Neural progenitor cell (in vitro differentiated cells): ENCODE data around the gene SMPDL3B. TPM values are rescaled to one million over a fixed set of nuclear protein-coding genes. Genes with fewer than 3 reads are reported as not detected.

Experiments used
- DNase-seq: peaks from one replicate; pipeline ENCODE4 v3.0.0-alpha.2; 2016; ENCODE audit warnings: low spot score
- H2AFZ ChIP-seq: fragments of 200-600 bp; sonication (generic); replicated peaks from 2 replicates; pipeline ENCODE4 v1.6.1; 2016; ENCODE audit warnings: antibody characterized with exemption
- H3F3A ChIP-seq: fragments of 200-600 bp; sonication (generic); 2 replicates; pipeline ENCODE4 v1.6.1; 2016; ENCODE audit warnings: antibody characterized with exemption, low read depth
- H3K27ac ChIP-seq: fragments of 200-600 bp; sonication (generic); 2 replicates; pipeline ENCODE4 v1.5.1; 2016; ENCODE audit warnings: mild to moderate bottlenecking
- H3K27me3 ChIP-seq: fragments of 200-600 bp; sonication (generic); 2 replicates; pipeline ENCODE4 v1.6.1; 2016; ENCODE audit warnings: mild to moderate bottlenecking, moderate library complexity
- H3K36me3 ChIP-seq: fragments of 200-600 bp; sonication (generic); 2 replicates; pipeline ENCODE4 v1.5.1; 2016
- H3K4me1 ChIP-seq: fragments of 200-600 bp; sonication (generic); 2 replicates; pipeline ENCODE4 v1.6.1; 2016; ENCODE audit warnings: mixed run types
- H3K4me2 ChIP-seq: fragments of 200-600 bp; sonication (generic); 2 replicates; pipeline ENCODE4 v1.6.1; 2016
- H3K4me3 ChIP-seq: fragments of 200-600 bp; sonication (generic); 2 replicates; pipeline ENCODE4 v1.5.1; 2016
- H3K79me2 ChIP-seq: fragments of 200-600 bp; sonication (generic); 2 replicates; pipeline ENCODE4 v1.6.1; 2016; ENCODE audit warnings: low read depth
- H3K9ac ChIP-seq: fragments of 200-600 bp; sonication (generic); 2 replicates; pipeline ENCODE4 v1.6.1; 2016
- H3K9me3 ChIP-seq: fragments of 200-600 bp; sonication (generic); 2 replicates; pipeline ENCODE4 v1.5.1; 2016; ENCODE audit warnings: low read depth
- H4K20me1 ChIP-seq: fragments of 200-600 bp; sonication (generic); 2 replicates; pipeline ENCODE4 v1.6.1; 2016; ENCODE audit warnings: low read depth
- H3K27ac Mint-ChIP-seq: 3 replicates; pipeline ENCODE4 v1.8.0; 2021; ENCODE audit warnings: mixed read lengths
- H3K27me3 Mint-ChIP-seq: 2 replicates; pipeline ENCODE4 v1.8.0; 2022; ENCODE audit warnings: low read depth, mild to moderate bottlenecking, inconsistent platforms, moderate library complexity, mixed read lengths; ENCODE audit not compliant: insufficient read depth
- H3K36me3 Mint-ChIP-seq: 3 replicates; pipeline ENCODE4 v1.8.0; 2021; ENCODE audit warnings: mixed read lengths
- H3K4me1 Mint-ChIP-seq: 3 replicates; pipeline ENCODE4 v1.8.0; 2021; ENCODE audit warnings: mixed read lengths
- H3K4me3 Mint-ChIP-seq: 3 replicates; pipeline ENCODE4 v1.8.0; 2021; ENCODE audit warnings: mild to moderate bottlenecking, moderate library complexity, mixed read lengths
- H3K9me3 Mint-ChIP-seq: 3 replicates; pipeline ENCODE4 v1.8.0; 2020; ENCODE audit warnings: mixed read lengths
- EZH2 ChIP-seq: fragments of 200-600 bp; sonication (generic); IDR thresholded peaks from 2 replicates; pipeline ENCODE4 v1.6.1; 2017; ENCODE audit warnings: antibody characterized with exemption, mild to moderate bottlenecking, moderate library complexity
- EZH2phosphoT487 ChIP-seq: fragments of 200-600 bp; sonication (generic); IDR thresholded peaks from 2 replicates; pipeline ENCODE4 v1.6.1; 2017; ENCODE audit warnings: antibody characterized with exemption
- total RNA-seq: library from RNA; depleted of rRNA; stranded (reverse); fragments of >200 nt; gene quantifications from 2 replicates; pipeline ENCODE4 v1.2.3, GENCODE V29; 2015; ENCODE audit warnings: low replicate concordance
- TF ChIP-seq, protein P1 (sequence below): fragments of 200-600 bp; sonication (generic); IDR thresholded peaks from 2 replicates; pipeline ENCODE4 v1.5.1; 2017; ENCODE audit warnings: antibody characterized with exemption, mild to moderate bottlenecking

The SMPDL3B gene
- total RNA-seq, 1 donor from 2014 or later: 1.2 TPM

DNA sequence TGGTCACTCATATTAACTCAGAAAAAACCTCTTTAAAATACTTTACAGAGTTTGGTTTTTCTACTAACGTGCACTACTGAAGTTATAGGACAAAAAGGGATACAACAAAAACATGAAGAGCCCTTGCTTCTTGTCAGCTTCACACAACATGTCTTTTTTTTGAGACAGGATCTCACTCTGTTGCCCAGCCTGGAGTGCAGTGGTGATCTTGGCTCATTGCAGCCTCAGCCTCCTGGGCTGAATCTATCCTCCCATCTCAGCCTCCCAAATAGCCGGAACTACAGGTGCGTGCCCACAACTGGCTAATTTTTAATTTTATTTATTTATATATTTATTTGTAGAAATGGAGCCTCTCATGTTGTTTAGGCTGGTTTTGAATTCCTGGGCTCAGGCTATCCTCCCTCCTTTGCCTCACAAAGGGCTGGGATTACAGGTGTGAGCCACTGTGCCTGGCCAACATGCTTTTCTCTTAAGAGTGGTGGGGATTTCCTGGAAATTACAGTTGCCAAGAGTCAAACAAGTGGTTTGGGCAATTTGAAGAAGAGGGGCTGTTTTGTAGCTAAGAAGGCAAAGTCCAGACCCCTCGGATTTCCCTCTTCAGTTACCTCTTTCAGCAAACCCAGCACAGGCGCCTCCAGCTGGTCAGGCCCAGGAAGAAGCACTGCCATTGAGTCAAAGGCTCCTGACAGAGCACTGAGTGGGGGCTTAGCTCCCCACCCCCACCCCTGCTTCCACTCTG is 6.4 kb upstream of the SMPDL3B start:
- Histone ChIP-seq H3K27me3 (no peaks in the 10 kb centered on the region), H3K4me3 (no peak overlapping the region), H3K27ac (no peak overlapping the region), H4K20me1 (no peaks in the 10 kb centered on the region), H3F3A (no peaks in the 10 kb centered on the region), H3K9ac (no peak overlapping the region), H3K79me2 (no peaks in the 10 kb centered on the region), H3K36me3 (no peaks in the 10 kb centered on the region), H3K4me2 (no peak overlapping the region), H3K4me1 (no peaks in the 10 kb centered on the region), H3K9me3 (no peaks in the 10 kb centered on the region), H2AFZ (no peak overlapping the region)
- H3K27ac Mint-ChIP-seq: no peak overlapping the region
- H3K9me3 Mint-ChIP-seq: no peaks in the 10 kb centered on the region
- no peak for DNase-seq
- TF ChIP-seq, protein P1, sequence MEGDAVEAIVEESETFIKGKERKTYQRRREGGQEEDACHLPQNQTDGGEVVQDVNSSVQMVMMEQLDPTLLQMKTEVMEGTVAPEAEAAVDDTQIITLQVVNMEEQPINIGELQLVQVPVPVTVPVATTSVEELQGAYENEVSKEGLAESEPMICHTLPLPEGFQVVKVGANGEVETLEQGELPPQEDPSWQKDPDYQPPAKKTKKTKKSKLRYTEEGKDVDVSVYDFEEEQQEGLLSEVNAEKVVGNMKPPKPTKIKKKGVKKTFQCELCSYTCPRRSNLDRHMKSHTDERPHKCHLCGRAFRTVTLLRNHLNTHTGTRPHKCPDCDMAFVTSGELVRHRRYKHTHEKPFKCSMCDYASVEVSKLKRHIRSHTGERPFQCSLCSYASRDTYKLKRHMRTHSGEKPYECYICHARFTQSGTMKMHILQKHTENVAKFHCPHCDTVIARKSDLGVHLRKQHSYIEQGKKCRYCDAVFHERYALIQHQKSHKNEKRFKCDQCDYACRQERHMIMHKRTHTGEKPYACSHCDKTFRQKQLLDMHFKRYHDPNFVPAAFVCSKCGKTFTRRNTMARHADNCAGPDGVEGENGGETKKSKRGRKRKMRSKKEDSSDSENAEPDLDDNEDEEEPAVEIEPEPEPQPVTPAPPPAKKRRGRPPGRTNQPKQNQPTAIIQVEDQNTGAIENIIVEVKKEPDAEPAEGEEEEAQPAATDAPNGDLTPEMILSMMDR: no peak
- TF ChIP-seq EZH2: no peak
- TF ChIP-seq EZH2phosphoT487: no peak
- no peak overlapping the region for H3K4me3 Mint-ChIP-seq
- H3K4me1 Mint-ChIP-seq: no peaks in the 10 kb centered on the region
- no peaks in the 10 kb centered on the region for H3K36me3 Mint-ChIP-seq
- H3K27me3 Mint-ChIP-seq: peaks cover 4% of the 10 kb centered on the region

DNA sequence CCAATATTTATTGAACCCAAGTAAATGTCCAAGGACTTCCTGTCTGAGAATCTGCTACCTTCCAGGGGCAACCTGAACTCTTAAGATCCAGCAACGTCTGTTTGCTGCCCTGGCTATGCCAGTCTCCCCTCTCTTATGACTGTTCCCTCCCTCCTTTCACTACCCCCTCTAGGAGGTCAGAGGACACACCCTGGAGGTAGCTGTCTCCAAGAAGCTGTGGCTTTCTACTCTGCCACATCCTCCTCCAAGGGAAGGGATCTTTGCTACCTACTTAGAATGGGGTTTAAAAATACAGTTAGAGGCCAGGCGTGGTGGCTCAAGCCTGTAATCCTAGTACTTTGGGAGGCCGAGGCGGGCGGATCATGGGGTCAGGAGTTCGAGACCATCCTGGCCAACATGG is 3.6 kb upstream of the SMPDL3B start:
- no peak overlapping the region for H3K4me2 ChIP-seq
- peaks cover 12% of the 10 kb centered on the region for H3K4me1 ChIP-seq
- H3K9me3 ChIP-seq: no peaks in the 10 kb centered on the region
- Mint-ChIP-seq H3K27me3 (peaks cover 19% of the 10 kb centered on the region), H3K4me1 (peaks cover 13% of the 10 kb centered on the region), H3K4me3 (no peak overlapping the region), H3K36me3 (no peaks in the 10 kb centered on the region), H3K9me3 (no peaks in the 10 kb centered on the region), H3K27ac (no peak overlapping the region)
- H4K20me1 ChIP-seq: no peaks in the 10 kb centered on the region
- no peak overlapping the region for H3K9ac ChIP-seq
- H3K27me3 ChIP-seq: peaks cover 11% of the 10 kb centered on the region
- DNase-seq: no peak
- H3K27ac ChIP-seq: no peak overlapping the region
- no peak overlapping the region for H3K4me3 ChIP-seq
- H3K79me2 ChIP-seq: no peaks in the 10 kb centered on the region
- H3F3A ChIP-seq: peaks cover 12% of the 10 kb centered on the region
- H2AFZ ChIP-seq: no peak overlapping the region
- TF ChIP-seq EZH2 (no peak), EZH2phosphoT487 (no peak)
- TF ChIP-seq, protein P1: no peak
- no peaks in the 10 kb centered on the region for H3K36me3 ChIP-seq

DNA sequence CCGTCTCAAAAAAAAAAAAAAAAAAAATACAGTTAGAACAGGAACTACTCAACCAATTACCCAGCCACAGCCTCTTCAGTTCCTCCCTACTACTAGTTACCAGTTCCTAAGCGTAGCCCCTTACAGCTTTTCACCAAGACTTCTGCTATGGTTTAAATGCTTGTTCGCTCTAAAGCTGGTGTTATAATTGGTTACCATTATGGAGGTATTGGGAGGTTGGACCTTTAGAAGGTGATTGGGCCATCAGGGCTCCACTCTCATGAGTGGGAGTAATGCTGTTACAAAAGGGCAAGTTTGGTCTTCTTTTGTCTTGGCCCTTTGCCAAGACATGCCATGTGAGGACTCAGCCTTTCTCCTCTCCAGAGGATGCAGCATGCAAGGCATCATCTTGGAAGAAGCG is 3.0 kb upstream of the SMPDL3B start:
- H3K4me1 ChIP-seq: peaks cover 12% of the 10 kb centered on the region
- no peaks in the 10 kb centered on the region for H3K9me3 Mint-ChIP-seq
- no peak overlapping the region for H3K4me3 Mint-ChIP-seq
- peaks cover 15% of the 10 kb centered on the region for H3F3A ChIP-seq
- H2AFZ ChIP-seq: no peak overlapping the region
- no peak overlapping the region for H3K4me2 ChIP-seq
- H3K9ac ChIP-seq: no peak overlapping the region
- H3K4me3 ChIP-seq: no peak overlapping the region
- no peak for DNase-seq
- H3K27ac Mint-ChIP-seq: no peak overlapping the region
- H3K9me3 ChIP-seq: no peaks in the 10 kb centered on the region
- no peaks in the 10 kb centered on the region for H3K36me3 ChIP-seq
- no peaks in the 10 kb centered on the region for H3K79me2 ChIP-seq
- no peak for TF ChIP-seq EZH2
- no peak for TF ChIP-seq EZH2phosphoT487
- TF ChIP-seq, protein P1: no peak
- H3K4me1 Mint-ChIP-seq: peaks cover 13% of the 10 kb centered on the region
- H3K27me3 ChIP-seq: peaks cover 14% of the 10 kb centered on the region
- H3K27ac ChIP-seq: no peak overlapping the region
- peaks cover 19% of the 10 kb centered on the region for H3K27me3 Mint-ChIP-seq
- H3K36me3 Mint-ChIP-seq: no peaks in the 10 kb centered on the region
- H4K20me1 ChIP-seq: no peaks in the 10 kb centered on the region
